DLD1 (cell line): ENCODE measurements around the gene SLC30A4.

Source experiments
- in situ Hi-C: cut with HindIII; loops from 2 replicates; pipeline ENCODE4 v1.10.0; 2017; ENCODE audit warnings: low sequenced_read_pairs

Gene SLC30A4

GRCh38 chr15:45454814-45455213 lies 67.7 kb downstream of the SLC30A4 start:
- in situ Hi-C loops = no loop called here

- in situ Hi-C loops = no loop called here
Measured at GRCh38 chr15:45451265-45451664, 71.3 kb downstream of the SLC30A4 start.

- in situ Hi-C loops = no loop called here
Measured at GRCh38 chr15:45449916-45450867, 72.4 kb downstream of the SLC30A4 start.

- in situ Hi-C loops = no loop called here
Measured at GRCh38 chr15:45449395-45449794, 73.2 kb downstream of the SLC30A4 start.

GRCh38 chr15:45448066-45448915 lies 74.3 kb downstream of the SLC30A4 start:
- in situ Hi-C loops = no loop called here

- in situ Hi-C loops = no loop called here
Measured at GRCh38 chr15:45443645-45444044, 78.9 kb downstream of the SLC30A4 start.

GRCh38 chr15:45442507-45443135 lies 79.9 kb downstream of the SLC30A4 start:
- in situ Hi-C loops = no loop called here

GRCh38 chr15:45441686-45442085 lies 80.9 kb downstream of the SLC30A4 start:
- in situ Hi-C loops = no loop called here

- in situ Hi-C loops = no loop called here
Measured at GRCh38 chr15:45441036-45441435, 81.5 kb downstream of the SLC30A4 start.

GRCh38 chr15:45439521-45440260 lies 82.9 kb downstream of the SLC30A4 start:
- in situ Hi-C loops = no loop called here

- in situ Hi-C loops = no loop called here
Measured at GRCh38 chr15:45435124-45435903, 87.2 kb downstream of the SLC30A4 start.

- in situ Hi-C loops = no loop called here
Measured at GRCh38 chr15:45434078-45434567, 88.4 kb downstream of the SLC30A4 start.

- in situ Hi-C loops = no loop called here
Measured at GRCh38 chr15:45431511-45431910, 91.0 kb downstream of the SLC30A4 start.

GRCh38 chr15:45429941-45430792 lies 92.4 kb downstream of the SLC30A4 start:
- in situ Hi-C loops = no loop called here
